AG04450 (cell line): Measurements from ENCODE around the gene PRRG2. TPM values are rescaled to one million over a fixed set of nuclear protein-coding genes. Genes with fewer than 3 reads are reported as not detected.

Experiments used
- CTCF ChIA-PET: fragments of 300-600, 350-600 bp; formaldehyde crosslinking; extraction: SDS; loops from one replicate; lab custom pipeline; 2022; ENCODE audit warnings: antibody characterized with exemption, inconsistent platforms; lab: Charles Lee
- POLR2A ChIA-PET: fragments of 350-600 bp; formaldehyde crosslinking; extraction: SDS; loops from one replicate; lab custom pipeline; 2021; ENCODE audit warnings: antibody characterized with exemption, inconsistent platforms; lab: Yijun Ruan, JAX
- DNase-seq: peaks from one replicate; pipeline ENCODE4 v3.0.0-alpha.2; 2011; ENCODE audit warnings: low read depth, low spot score
- H3K27ac ChIP-seq: one replicate; pipeline ENCODE4 v1.5.1; 2012; ENCODE audit warnings: low read depth, low read length, control low read depth
- H3K27me3 ChIP-seq: one replicate; pipeline ENCODE4 v1.6.0; 2012; ENCODE audit warnings: low read length; ENCODE audit not compliant: control insufficient read depth, insufficient read depth
- H3K4me3 ChIP-seq: 2 replicates; pipeline ENCODE4 v1.5.1; 2011; ENCODE audit warnings: mild to moderate bottlenecking, low read depth, low read length, control low read depth
- H3K9me3 ChIP-seq: 2 replicates; pipeline ENCODE4 v1.5.1; 2012; ENCODE audit warnings: low read length; ENCODE audit not compliant: control insufficient read depth, insufficient read depth
- polyA plus RNA-seq: library from polyadenylated mRNA; depleted of rRNA; stranded (reverse); fragments of >200 nt; gene quantifications from 2 replicates; pipeline ENCODE4 v1.2.3, GENCODE V29; 2011
- TF ChIP-seq, protein P1 (sequence below): IDR thresholded peaks from 2 replicates; pipeline ENCODE4 v1.5.1; 2011; ENCODE audit warnings: low read depth, low read length, control low read depth, inconsistent platforms

The PRRG2 gene
- polyA plus RNA-seq, 1 experiment = 0.35 TPM

- Histone ChIP-seq H3K27ac (peak overlapping the region; percentile 39), H3K27me3 (no peaks in the 10 kb centered on the region), H3K4me3 (peak overlapping the region; percentile 86), H3K9me3 (no peaks in the 10 kb centered on the region; the same call in 1 of the 2 replicates)
- TF ChIP-seq, protein P1, sequence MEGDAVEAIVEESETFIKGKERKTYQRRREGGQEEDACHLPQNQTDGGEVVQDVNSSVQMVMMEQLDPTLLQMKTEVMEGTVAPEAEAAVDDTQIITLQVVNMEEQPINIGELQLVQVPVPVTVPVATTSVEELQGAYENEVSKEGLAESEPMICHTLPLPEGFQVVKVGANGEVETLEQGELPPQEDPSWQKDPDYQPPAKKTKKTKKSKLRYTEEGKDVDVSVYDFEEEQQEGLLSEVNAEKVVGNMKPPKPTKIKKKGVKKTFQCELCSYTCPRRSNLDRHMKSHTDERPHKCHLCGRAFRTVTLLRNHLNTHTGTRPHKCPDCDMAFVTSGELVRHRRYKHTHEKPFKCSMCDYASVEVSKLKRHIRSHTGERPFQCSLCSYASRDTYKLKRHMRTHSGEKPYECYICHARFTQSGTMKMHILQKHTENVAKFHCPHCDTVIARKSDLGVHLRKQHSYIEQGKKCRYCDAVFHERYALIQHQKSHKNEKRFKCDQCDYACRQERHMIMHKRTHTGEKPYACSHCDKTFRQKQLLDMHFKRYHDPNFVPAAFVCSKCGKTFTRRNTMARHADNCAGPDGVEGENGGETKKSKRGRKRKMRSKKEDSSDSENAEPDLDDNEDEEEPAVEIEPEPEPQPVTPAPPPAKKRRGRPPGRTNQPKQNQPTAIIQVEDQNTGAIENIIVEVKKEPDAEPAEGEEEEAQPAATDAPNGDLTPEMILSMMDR = no peak
- ChIA-PET CTCF (no interaction called here), POLR2A (interaction anchor here (0.6 to 3.0 kb wide), 4 partner anchors 12 to 50 kb away, joined by 3 to 22 read pairs (median 8); partner anchors contain the start of genes RRAS and SCAF1)
- no peak for DNase-seq
Observed at GRCh38 chr19:49591731-49592485, 10.8 kb downstream of the PRRG2 start.

GRCh38 chr19:49592486-49593232 is 11.5 kb downstream of the PRRG2 start:
- no peak for DNase-seq
- H3K27ac ChIP-seq = peak overlapping the region; percentile 39
- TF ChIP-seq, protein P1 = no peak
- no peaks in the 10 kb centered on the region; the same call in 1 of the 2 replicates for H3K9me3 ChIP-seq
- H3K27me3 ChIP-seq = no peaks in the 10 kb centered on the region
- ChIA-PET CTCF (interaction anchor here (1.0 kb wide), 1 partner anchor 76 kb away, joined by 3 read pairs; no protein-coding TSS in a partner anchor), POLR2A (interaction anchor here (0.6 to 3.0 kb wide), 7 partner anchors 13 to 65 kb away, joined by 3 to 22 read pairs (median 4); partner anchors contain the start of genes RCN3, RRAS and SCAF1)
- peak overlapping the region; percentile 86 for H3K4me3 ChIP-seq

GRCh38 chr19:49593233-49594113 is 12.4 kb downstream of the PRRG2 start:
- TF ChIP-seq, protein P1 = no peak
- Histone ChIP-seq H3K9me3 (no peaks in the 10 kb centered on the region; the same call in 1 of the 2 replicates), H3K27me3 (no peaks in the 10 kb centered on the region), H3K4me3 (peak overlapping the region; percentile 86), H3K27ac (no peak overlapping the region)
- peak; percentile 66 for DNase-seq
- CTCF ChIA-PET = interaction anchor here (1.0 to 1.3 kb wide), 2 partner anchors 23 to 77 kb away, joined by 3 to 4 read pairs; no protein-coding TSS in a partner anchor
- POLR2A ChIA-PET = interaction anchor here (0.6 to 1.1 kb wide), 5 partner anchors 13 to 66 kb away, joined by 3 to 9 read pairs (median 4); partner anchors contain the start of genes NOSIP, RCN3 and SCAF1

- DNase-seq = no peak
- Histone ChIP-seq H3K27me3 (no peaks in the 10 kb centered on the region), H3K4me3 (no peak overlapping the region), H3K27ac (no peak overlapping the region), H3K9me3 (no peaks in the 10 kb centered on the region; the same call in 1 of the 2 replicates)
- CTCF ChIA-PET = interaction anchor here (1.3 kb wide), 1 partner anchor 24 kb away, joined by 4 read pairs; no protein-coding TSS in a partner anchor
- TF ChIP-seq, protein P1 = no peak
- POLR2A ChIA-PET = interaction anchor here (1.1 kb wide), 1 partner anchor 14 kb away, joined by 3 read pairs; the partner anchor contains the start of gene NOSIP
Observed at GRCh38 chr19:49594157-49594992, 13.3 kb downstream of the PRRG2 start.
